Fibroblast of lung (primary cell): ENCODE data around the gene KCNJ4. TPM values are rescaled to one million over a fixed set of nuclear protein-coding genes. Genes with fewer than 3 reads are reported as not detected.

Experiments used
- DNase-seq, 2 donors: peaks; one replicate each; pipeline versions ENCODE4 v3.0.0 to v3.0.0-alpha.2; 2010; ENCODE audit warnings: low read depth in 2 of 2
- H2AFZ ChIP-seq: 2 replicates; pipeline ENCODE4 v1.5.1; 2012; ENCODE audit warnings: low read length, control low read depth, inconsistent platforms
- H3K27ac ChIP-seq: 2 replicates; pipeline ENCODE4 v1.5.1; 2011; ENCODE audit warnings: low read length, control low read depth; ENCODE audit not compliant: insufficient read depth
- H3K27me3 ChIP-seq: 2 replicates; pipeline ENCODE4 v1.5.1; 2011; ENCODE audit warnings: mild to moderate bottlenecking, low read length; ENCODE audit not compliant: control insufficient read depth, insufficient read depth
- H3K36me3 ChIP-seq: 2 replicates; pipeline ENCODE4 v1.5.1; 2011; ENCODE audit warnings: low read length; ENCODE audit not compliant: control insufficient read depth, insufficient read depth
- H3K4me1 ChIP-seq: 2 replicates; pipeline ENCODE4 v1.5.1; 2011; ENCODE audit warnings: low read length; ENCODE audit not compliant: control insufficient read depth, insufficient read depth; ENCODE audit errors: extremely low read depth
- H3K4me2 ChIP-seq: 2 replicates; pipeline ENCODE4 v1.5.1; 2011; ENCODE audit warnings: low read length, control low read depth; ENCODE audit not compliant: insufficient read depth; ENCODE audit errors: extremely low read depth
- H3K4me3 ChIP-seq, 4 experiments: fragments of 200-600 bp in 1 of 4; sonication (generic) in 1 of 4; replicated peaks in 1 of 4; 2 replicates each; pipeline ENCODE4 v1.5.1; 2011 to 2016; ENCODE audit warnings: low read length in 4 of 4, low read depth in 3 of 4, mild to moderate bottlenecking in 3 of 4, control low read depth in 2 of 4, inconsistent platforms in 1 of 4, mixed read lengths in 1 of 4; ENCODE audit not compliant: insufficient read depth in 1 of 4; ENCODE audit errors: control extremely low read depth in 1 of 4
- H3K79me2 ChIP-seq: 2 replicates; pipeline ENCODE4 v1.5.1; 2012; ENCODE audit warnings: mild to moderate bottlenecking, low read length, inconsistent platforms; ENCODE audit not compliant: control insufficient read depth, insufficient read depth
- H3K9ac ChIP-seq: 2 replicates; pipeline ENCODE4 v1.5.1; 2011; ENCODE audit warnings: mild to moderate bottlenecking, low read length, control low read depth; ENCODE audit not compliant: insufficient read depth
- H3K9me3 ChIP-seq: 2 replicates; pipeline ENCODE4 v1.5.1; 2012; ENCODE audit warnings: low read depth, low read length; ENCODE audit not compliant: control insufficient read depth, insufficient read depth
- H4K20me1 ChIP-seq: 2 replicates; pipeline ENCODE4 v1.5.1; 2011; ENCODE audit warnings: low read length; ENCODE audit not compliant: control insufficient read depth, insufficient read depth; ENCODE audit errors: extremely low read depth
- CTCF ChIP-seq, 2 donors: IDR thresholded peaks in 1 of 2; conservative IDR thresholded peaks in 1 of 2; 1 replicate in 1 of 2; 2 replicates in 1 of 2; pipeline ENCODE4 v1.5.1; 2011 to 2012; ENCODE audit warnings: low read length in 2 of 2, control low read depth in 1 of 2, inconsistent platforms in 1 of 2, low read depth in 1 of 2, mild to moderate bottlenecking in 1 of 2
- EZH2 ChIP-seq: IDR thresholded peaks from 2 replicates; pipeline ENCODE4 v1.5.1; 2012; ENCODE audit warnings: low read length, control low read depth, mild to moderate bottlenecking; ENCODE audit errors: missing control alignments
- polyA plus RNA-seq, 2 donors: library from polyadenylated mRNA; depleted of rRNA in 1 of 2; stranded (reverse) in 1 of 2; unstranded in 1 of 2; fragments of >200 nt; gene quantifications; 2 replicates each; pipeline ENCODE4 v1.2.1, GENCODE V29; 2011 to 2012; ENCODE audit warnings: missing spikeins in 1 of 2
- total RNA-seq: library from RNA; depleted of rRNA; stranded (reverse); fragments of >200 nt; gene quantifications from 2 replicates; pipeline ENCODE4 v1.2.1, GENCODE V29; 2014

Gene KCNJ4
- total and polyA plus RNA-seq, 2 donors (not counting 1 experiment from before 2014, with no cell fraction given) = not detected

- H2AFZ ChIP-seq = no peak overlapping the region
These were observed 702 bp upstream of the KCNJ4 start for GRCh38 chr22:38455530-38456271.

DNA sequence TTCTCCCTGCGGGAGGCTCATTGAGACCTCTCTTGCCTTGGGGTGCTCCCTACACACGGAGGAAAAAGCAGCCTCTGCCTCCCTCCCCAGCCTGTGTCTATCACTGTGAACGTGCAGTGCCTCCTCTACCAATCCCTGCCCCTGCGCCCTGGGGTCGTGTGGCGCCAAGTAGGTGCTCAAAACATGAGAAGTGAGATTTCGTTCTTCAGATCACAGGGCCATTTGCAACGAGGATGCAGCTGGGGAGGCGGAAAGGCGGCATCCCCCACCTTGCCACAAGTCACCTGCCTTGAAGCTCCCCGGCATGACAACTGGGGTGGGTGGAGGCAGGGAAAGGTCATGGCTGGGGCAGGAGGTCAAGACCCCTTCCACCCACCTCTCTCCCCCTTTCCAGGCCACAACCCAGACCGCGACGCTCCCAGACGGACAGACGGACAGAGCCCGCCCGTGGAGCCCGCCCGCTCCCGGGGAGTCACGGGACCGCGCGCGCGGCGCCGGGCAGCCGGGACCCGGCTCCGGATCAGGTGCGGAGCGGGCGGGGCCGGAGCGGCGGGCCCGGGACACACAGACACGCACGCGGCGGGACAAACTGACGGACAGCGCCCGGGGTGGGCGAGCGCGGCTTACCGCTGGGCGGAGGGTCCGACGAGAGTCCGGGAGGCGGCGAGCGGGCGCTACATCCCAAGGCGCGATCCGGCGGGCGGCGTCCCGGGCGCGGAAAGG, 485 bp downstream of the KCNJ4 start:
- Histone ChIP-seq H3K79me2 (no peaks in the 10 kb centered on the region), H4K20me1 (no peaks in the 10 kb centered on the region), H3K27me3 (peaks cover 62% of the 10 kb centered on the region), H3K36me3 (no peaks in the 10 kb centered on the region), H3K27ac (no peak overlapping the region), H3K4me2 (peak overlapping the region; percentile 13), H3K9me3 (no peaks in the 10 kb centered on the region), H3K4me3 (no peak overlapping the region), H3K9ac (no peak overlapping the region), H2AFZ (no peak overlapping the region), H3K4me1 (no peaks in the 10 kb centered on the region)
- TF ChIP-seq CTCF (conservative IDR thresholded peaks at IDR 0.05 in 1 of 2, IDR thresholded peaks at IDR 0.05 in 1 of 2; ENCODE audit: low read depth in 1 of 2, low read length in 2 of 2) (no peak), EZH2 (peak; percentile 99)
- DNase-seq = no peak

More at GRCh38 chr22:38455530-38456271, 702 bp upstream of the KCNJ4 start:
- H3K4me2 ChIP-seq = no peak overlapping the region
- TF ChIP-seq EZH2 = no peak
- no peak for TF ChIP-seq CTCF (conservative IDR thresholded peaks at IDR 0.05 in 1 of 2, IDR thresholded peaks at IDR 0.05 in 1 of 2; ENCODE audit: low read depth in 1 of 2, low read length in 2 of 2)
- H3K4me1 ChIP-seq = no peaks in the 10 kb centered on the region
- no peaks in the 10 kb centered on the region for H3K79me2 ChIP-seq
- no peaks in the 10 kb centered on the region for H3K9me3 ChIP-seq
- peak overlapping the region in 1 of 4 experiments; percentile 4 for H3K4me3 ChIP-seq
- H3K36me3 ChIP-seq = no peaks in the 10 kb centered on the region
- H4K20me1 ChIP-seq = no peaks in the 10 kb centered on the region
- H3K9ac ChIP-seq = no peak overlapping the region
- peak; percentile 39 to 45 for DNase-seq
- peaks cover 65% of the 10 kb centered on the region for H3K27me3 ChIP-seq
- no peak overlapping the region for H3K27ac ChIP-seq

- H3K79me2 ChIP-seq = no peaks in the 10 kb centered on the region
- DNase-seq = no peak
- TF ChIP-seq CTCF (conservative IDR thresholded peaks at IDR 0.05 in 1 of 2, IDR thresholded peaks at IDR 0.05 in 1 of 2; ENCODE audit: low read depth in 1 of 2, low read length in 2 of 2) (no peak), EZH2 (no peak)
- H3K4me1 ChIP-seq = no peaks in the 10 kb centered on the region
- no peak overlapping the region for H3K27ac ChIP-seq
- no peaks in the 10 kb centered on the region for H3K9me3 ChIP-seq
- no peak overlapping the region for H3K4me2 ChIP-seq
- H3K9ac ChIP-seq = no peak overlapping the region
- H2AFZ ChIP-seq = no peak overlapping the region
- H4K20me1 ChIP-seq = no peaks in the 10 kb centered on the region
- H3K4me3 ChIP-seq = no peak overlapping the region
- H3K36me3 ChIP-seq = no peaks in the 10 kb centered on the region
- H3K27me3 ChIP-seq = peaks cover 56% of the 10 kb centered on the region
These were observed 1.0 kb downstream of the KCNJ4 start for GRCh38 chr22:38453996-38454352.
